Hepatocyte (in vitro differentiated cells): Measurements from ENCODE around the gene SLC7A10.

Experiments used
- EZH2 ChIP-seq: fragments of 200-600 bp; sonication (generic); IDR thresholded peaks from 2 replicates; pipeline ENCODE4 v1.6.1; 2016; ENCODE audit warnings: antibody characterized with exemption, mild to moderate bottlenecking, borderline replicate concordance
- EZH2phosphoT487 ChIP-seq: fragments of 200-600 bp; sonication (generic); IDR thresholded peaks from one replicate; pipeline ENCODE4 v1.6.1; 2018; ENCODE audit warnings: antibody characterized with exemption, mild to moderate bottlenecking, low read depth, moderate library complexity; ENCODE audit not compliant: unreplicated experiment, severe bottlenecking
- TF ChIP-seq, protein P1 (sequence below): fragments of 200-600 bp; sonication (generic); IDR thresholded peaks from 2 replicates; pipeline ENCODE4 v1.5.1; 2016; ENCODE audit warnings: antibody characterized with exemption, mild to moderate bottlenecking; ENCODE audit not compliant: poor library complexity

DNA sequence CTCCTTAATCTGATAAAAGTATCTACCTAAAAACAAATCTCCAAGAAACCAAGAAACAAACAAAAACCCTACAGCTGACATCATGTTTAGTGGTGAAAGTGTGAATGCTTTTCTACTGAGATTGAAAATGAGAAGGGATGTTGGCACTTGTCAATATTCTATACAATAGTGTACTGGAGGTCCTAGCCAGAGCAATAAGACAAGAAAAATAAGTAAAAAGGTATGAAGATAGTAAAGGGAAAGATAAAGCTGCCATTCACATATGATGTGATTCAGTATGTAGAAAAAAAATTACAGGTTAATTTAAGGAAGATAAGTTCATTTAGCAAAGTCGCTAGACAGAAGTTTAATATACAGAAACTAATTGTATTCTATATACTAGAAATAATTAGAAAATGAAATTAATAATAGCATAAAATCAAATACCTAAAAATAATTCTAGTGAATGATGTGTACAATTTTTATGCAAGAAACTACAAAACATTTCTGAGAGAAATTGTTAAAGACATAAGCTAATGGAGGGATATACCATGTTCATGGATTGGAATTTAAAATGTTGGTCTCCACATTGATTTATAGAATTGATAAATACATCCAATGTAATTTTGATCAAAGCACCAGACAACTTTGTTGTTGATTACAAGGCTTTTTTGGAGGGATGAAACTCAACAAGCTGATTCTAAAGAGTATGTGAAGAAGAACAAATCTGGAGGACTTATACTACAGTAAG lies 2.4 kb upstream of the SLC7A10 start:
- TF ChIP-seq, protein P1, sequence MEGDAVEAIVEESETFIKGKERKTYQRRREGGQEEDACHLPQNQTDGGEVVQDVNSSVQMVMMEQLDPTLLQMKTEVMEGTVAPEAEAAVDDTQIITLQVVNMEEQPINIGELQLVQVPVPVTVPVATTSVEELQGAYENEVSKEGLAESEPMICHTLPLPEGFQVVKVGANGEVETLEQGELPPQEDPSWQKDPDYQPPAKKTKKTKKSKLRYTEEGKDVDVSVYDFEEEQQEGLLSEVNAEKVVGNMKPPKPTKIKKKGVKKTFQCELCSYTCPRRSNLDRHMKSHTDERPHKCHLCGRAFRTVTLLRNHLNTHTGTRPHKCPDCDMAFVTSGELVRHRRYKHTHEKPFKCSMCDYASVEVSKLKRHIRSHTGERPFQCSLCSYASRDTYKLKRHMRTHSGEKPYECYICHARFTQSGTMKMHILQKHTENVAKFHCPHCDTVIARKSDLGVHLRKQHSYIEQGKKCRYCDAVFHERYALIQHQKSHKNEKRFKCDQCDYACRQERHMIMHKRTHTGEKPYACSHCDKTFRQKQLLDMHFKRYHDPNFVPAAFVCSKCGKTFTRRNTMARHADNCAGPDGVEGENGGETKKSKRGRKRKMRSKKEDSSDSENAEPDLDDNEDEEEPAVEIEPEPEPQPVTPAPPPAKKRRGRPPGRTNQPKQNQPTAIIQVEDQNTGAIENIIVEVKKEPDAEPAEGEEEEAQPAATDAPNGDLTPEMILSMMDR = no peak
- no peak for TF ChIP-seq EZH2phosphoT487
- TF ChIP-seq EZH2 = no peak
